A673 (cell line): ENCODE results near the gene SRMS.

ENCODE experiments used
- CTCF ChIP-seq: fragments of 300-800, 200-600 bp; sonication (generic); conservative IDR thresholded peaks from 2 replicates; pipeline ENCODE4 v1.5.1; 2017; ENCODE audit warnings: low read depth, mild to moderate bottlenecking, antibody characterized with exemption, low read length, moderate library complexity, mixed read lengths
- EZH2 ChIP-seq: fragments of 200-600 bp; sonication (generic); IDR thresholded peaks from 2 replicates; pipeline ENCODE4 v1.6.1; 2017; ENCODE audit warnings: borderline replicate concordance, low read depth, mild to moderate bottlenecking, mixed read lengths, antibody characterized with exemption, low read length; ENCODE audit not compliant: poor library complexity, severe bottlenecking

DNA sequence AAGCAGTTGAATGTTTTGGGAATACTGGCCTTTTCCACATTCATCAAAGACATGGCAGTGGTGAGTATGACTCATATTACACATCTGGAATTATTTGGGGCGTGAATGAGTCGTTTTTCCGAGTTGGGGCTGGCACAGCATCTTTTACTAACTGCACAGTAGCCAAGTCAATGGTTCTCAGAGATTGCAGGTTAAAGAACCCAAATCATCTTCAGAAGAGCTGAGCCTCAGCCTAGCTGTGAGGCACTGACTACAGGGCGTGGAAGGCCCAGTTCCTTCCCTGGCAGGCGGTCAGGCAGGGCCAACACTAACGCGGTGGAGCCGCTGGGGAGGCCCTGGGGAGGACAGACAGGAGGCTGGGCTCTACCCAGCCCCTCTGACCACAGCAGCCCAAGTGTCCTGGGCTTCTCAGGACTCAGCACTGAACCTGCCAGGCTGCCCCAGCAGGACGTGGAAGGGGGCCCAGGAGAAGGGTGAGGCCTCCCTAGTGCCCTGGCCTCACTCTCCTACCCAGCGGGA is 46.6 kb upstream of the SRMS start:
- TF ChIP-seq CTCF (no peak), EZH2 (no peak)
